ENCODE measurements around the gene CIB2. TPM values are rescaled to one million over a fixed set of nuclear protein-coding genes. Genes with fewer than 3 reads are reported as not detected.

Gene CIB2
- polyA plus RNA-seq, 1 donor from 2014 or later = 32.4 TPM

GRCh38 chr15:78067328-78068228, 63.7 kb downstream of the CIB2 start:
- H3K79me2 ChIP-seq (replicated peaks; ENCODE audit: insufficient read depth, low read length) = peaks cover 8% of the 10 kb centered on the region

GRCh38 chr15:78065973-78066946, 65.0 kb downstream of the CIB2 start:
- no peak overlapping the region for H2AFZ ChIP-seq (ENCODE audit: low read depth, low read length)
- H3K27ac ChIP-seq (ENCODE audit: low read length) = no peak overlapping the region
- TF ChIP-seq SMC3 (conservative IDR thresholded peaks at IDR 0.05; ENCODE audit: poor library complexity) = no peak
- TF ChIP-seq TAF1 (IDR thresholded peaks at IDR 0.05; ENCODE audit: low read depth) = no peak
- TF ChIP-seq EP300 (conservative IDR thresholded peaks at IDR 0.05; ENCODE audit: poor library complexity, severe bottlenecking) = no peak
- H3K4me3 ChIP-seq (ENCODE audit: low read length) = no peak overlapping the region
- H3K79me2 ChIP-seq (replicated peaks; ENCODE audit: insufficient read depth, low read length) = peaks cover 8% of the 10 kb centered on the region
- H4K20me1 ChIP-seq (ENCODE audit: insufficient read depth) = no peaks in the 10 kb centered on the region
- H3K9me2 ChIP-seq (ENCODE audit: insufficient read depth, low read length) = no peaks in the 10 kb centered on the region
- no peaks in the 10 kb centered on the region for H3K36me3 ChIP-seq (ENCODE audit: insufficient read depth, low read length)
- no peaks in the 10 kb centered on the region for H3F3A ChIP-seq (ENCODE audit: insufficient read depth, low read length, poor library complexity, severe bottlenecking)
- H3K27me3 ChIP-seq (ENCODE audit: insufficient read depth, low read depth, low read length) = no peaks in the 10 kb centered on the region
- no peaks in the 10 kb centered on the region for H3K9me3 ChIP-seq (ENCODE audit: low read length)
- no peak overlapping the region for H3K4me2 ChIP-seq (ENCODE audit: low read length)
- H3K9ac ChIP-seq (ENCODE audit: low read length) = no peak overlapping the region

More at GRCh38 chr15:78067328-78068228, 63.7 kb downstream of the CIB2 start:
- Histone ChIP-seq H3K4me3 (ENCODE audit: low read length) (no peak overlapping the region), H4K20me1 (ENCODE audit: insufficient read depth) (no peaks in the 10 kb centered on the region), H3F3A (ENCODE audit: insufficient read depth, low read length, poor library complexity, severe bottlenecking) (no peaks in the 10 kb centered on the region), H3K27me3 (ENCODE audit: insufficient read depth, low read depth, low read length) (no peaks in the 10 kb centered on the region), H3K27ac (ENCODE audit: low read length) (no peak overlapping the region), H3K4me2 (ENCODE audit: low read length) (no peak overlapping the region), H2AFZ (ENCODE audit: low read depth, low read length) (no peak overlapping the region), H3K9me2 (ENCODE audit: insufficient read depth, low read length) (no peaks in the 10 kb centered on the region), H3K36me3 (ENCODE audit: insufficient read depth, low read length) (no peaks in the 10 kb centered on the region), H3K9ac (ENCODE audit: low read length) (no peak overlapping the region), H3K9me3 (ENCODE audit: low read length) (no peaks in the 10 kb centered on the region)
- TF ChIP-seq POLR2AphosphoS5 (IDR thresholded peaks at IDR 0.05) (no peak), RAD21 (conservative IDR thresholded peaks at IDR 0.05) (no peak), EP300 (conservative IDR thresholded peaks at IDR 0.05; ENCODE audit: poor library complexity, severe bottlenecking) (no peak), MXI1 (conservative IDR thresholded peaks at IDR 0.05; ENCODE audit: poor library complexity, severe bottlenecking) (no peak), EZH2 (IDR thresholded peaks at IDR 0.05; ENCODE audit: borderline replicate concordance, insufficient read depth, low read length, poor library complexity, severe bottlenecking) (no peak), SMC3 (conservative IDR thresholded peaks at IDR 0.05; ENCODE audit: poor library complexity) (no peak), TAF1 (IDR thresholded peaks at IDR 0.05; ENCODE audit: low read depth) (no peak)

- H4K20me1 ChIP-seq (ENCODE audit: insufficient read depth) = no peaks in the 10 kb centered on the region
- H3K36me3 ChIP-seq (ENCODE audit: insufficient read depth, low read length) = no peaks in the 10 kb centered on the region
- TF ChIP-seq EP300 (conservative IDR thresholded peaks at IDR 0.05; ENCODE audit: poor library complexity, severe bottlenecking) = no peak
- TF ChIP-seq SMC3 (conservative IDR thresholded peaks at IDR 0.05; ENCODE audit: poor library complexity) = no peak
- TF ChIP-seq CTCF (IDR thresholded peaks at IDR 0.05; ENCODE audit: poor library complexity, severe bottlenecking) = no peak
- no peak for TF ChIP-seq REST (IDR thresholded peaks at IDR 0.05; ENCODE audit: borderline replicate concordance)
- no peak for TF ChIP-seq EZH2 (IDR thresholded peaks at IDR 0.05; ENCODE audit: borderline replicate concordance, insufficient read depth, low read length, poor library complexity, severe bottlenecking)
- no peak for TF ChIP-seq RAD21 (conservative IDR thresholded peaks at IDR 0.05)
- no peak overlapping the region for H3K4me2 ChIP-seq (ENCODE audit: low read length)
- H3K27ac ChIP-seq (ENCODE audit: low read length) = no peak overlapping the region
- H3F3A ChIP-seq (ENCODE audit: insufficient read depth, low read length, poor library complexity, severe bottlenecking) = no peaks in the 10 kb centered on the region
- H3K9me2 ChIP-seq (ENCODE audit: insufficient read depth, low read length) = no peaks in the 10 kb centered on the region
- no peak overlapping the region for H2AFZ ChIP-seq (ENCODE audit: low read depth, low read length)
- H3K27me3 ChIP-seq (ENCODE audit: insufficient read depth, low read depth, low read length) = no peaks in the 10 kb centered on the region
- H3K9me3 ChIP-seq (ENCODE audit: low read length) = no peaks in the 10 kb centered on the region
- H3K9ac ChIP-seq (ENCODE audit: low read length) = no peak overlapping the region
- H3K4me3 ChIP-seq (ENCODE audit: low read length) = no peak overlapping the region
- peaks cover 8% of the 10 kb centered on the region for H3K79me2 ChIP-seq (replicated peaks; ENCODE audit: insufficient read depth, low read length)
These were observed 65.9 kb downstream of the CIB2 start for GRCh38 chr15:78065284-78065872.

Data from neural cell (in vitro differentiated cells).